HepG2 (cell line): Measurements from ENCODE around the gene FRMD5. TPM values are rescaled to one million over a fixed set of nuclear protein-coding genes. Genes with fewer than 3 reads are reported as not detected.
A peak's percentile ranks its signal among the peaks of the same experiment; 100 is the strongest.

Source experiments
- HNRNPH1 ChIP-seq: fragments of 200-400 bp; formaldehyde crosslinking; optimal IDR thresholded peaks from 2 replicates; pipeline ENCODE3; 2017; ENCODE audit warnings: mild to moderate bottlenecking, low read depth, low read length
- KAT7 ChIP-seq: IDR thresholded peaks from 2 replicates; pipeline ENCODE4 v1.6.1; 2018; ENCODE audit warnings: borderline replicate concordance, missing compliant biosample characterization
- MTA3 ChIP-seq: sonication (generic); formaldehyde crosslinking; IDR thresholded peaks from 2 replicates; pipeline ENCODE4 v1.4.0; 2020; ENCODE audit warnings: missing genetic modification reagents
- NFE2L2 ChIP-seq: fragments of 150-350 bp; IDR thresholded peaks from 2 replicates; pipeline ENCODE4 v1.6.1; 2014; ENCODE audit warnings: low read length
- SNRNP70 ChIP-seq: fragments of 200-400 bp; formaldehyde crosslinking; IDR thresholded peaks from 2 replicates; pipeline ENCODE4 v1.6.1; 2017; ENCODE audit warnings: mild to moderate bottlenecking, low read depth, low read length, moderate library complexity
- ZFP62 ChIP-seq: sonication (generic); formaldehyde crosslinking; IDR thresholded peaks from 2 replicates; pipeline ENCODE4 v1.4.0; 2020; ENCODE audit warnings: missing genetic modification reagents
- ZMAT3 ChIP-seq: sonication (generic); formaldehyde crosslinking; conservative IDR thresholded peaks from 2 replicates; pipeline ENCODE4 v1.7.0; 2021; ENCODE audit warnings: missing genetic modification reagents
- ZNF646 ChIP-seq: sonication (generic); formaldehyde crosslinking; IDR thresholded peaks from 2 replicates; pipeline ENCODE4 v1.9.0; 2021; ENCODE audit warnings: mild to moderate bottlenecking, missing genetic modification reagents
- ZNF790 ChIP-seq: sonication (generic); formaldehyde crosslinking; IDR thresholded peaks from 2 replicates; pipeline ENCODE4 v1.8.0; 2022; ENCODE audit warnings: missing genetic modification reagents, mild to moderate bottlenecking, borderline replicate concordance
- ZSCAN12 ChIP-seq: sonication (generic); formaldehyde crosslinking; IDR thresholded peaks from 2 replicates; pipeline ENCODE4 v1.9.0; 2021; ENCODE audit warnings: mild to moderate bottlenecking, missing genetic modification reagents
- polyA plus RNA-seq, 8 experiments: library from polyadenylated mRNA; depleted of rRNA in 3 of 8; stranded (reverse) in 7 of 8; unstranded in 1 of 8; fragments of >200 nt; fragmentation: Illumina TruSeq in 4 of 8; extraction: Trizol in 4 of 8; gene quantifications; 2 replicates each; pipeline versions ENCODE4 v1.2.1 to v1.2.3, GENCODE V29; 2011 to 2016; ENCODE audit warnings: low read depth in 4 of 8, missing spikeins in 1 of 8, mixed read lengths in 1 of 8; ENCODE audit not compliant: insufficient read depth in 1 of 8
- total RNA-seq, 5 experiments: library from RNA; depleted of rRNA; stranded (reverse); fragments of >200 nt; fragmentation: Illumina TruSeq; extraction: Trizol; gene quantifications; 2 replicates each; pipeline ENCODE4 v1.2.3, GENCODE V29; 2016; ENCODE audit warnings: low read depth in 1 of 5
- TF ChIP-seq, protein P1 (sequence below): sonication (generic); formaldehyde crosslinking; IDR thresholded peaks from 2 replicates; pipeline ENCODE4 v1.4.0; 2020; ENCODE audit warnings: missing genetic modification reagents
- TF ChIP-seq, protein P2 (sequence below): sonication (generic); formaldehyde crosslinking; IDR thresholded peaks from one replicate; pipeline ENCODE4 v1.5.1; 2020; ENCODE audit warnings: mild to moderate bottlenecking, missing genetic modification reagents; ENCODE audit errors: not compliant biosample characterization

Gene FRMD5
- total and polyA plus RNA-seq, 2 of the 13 experiments (the other 11 are each of a cell fraction or from before 2014, with no cell fraction given): 0.93 to 1.5 TPM

DNA sequence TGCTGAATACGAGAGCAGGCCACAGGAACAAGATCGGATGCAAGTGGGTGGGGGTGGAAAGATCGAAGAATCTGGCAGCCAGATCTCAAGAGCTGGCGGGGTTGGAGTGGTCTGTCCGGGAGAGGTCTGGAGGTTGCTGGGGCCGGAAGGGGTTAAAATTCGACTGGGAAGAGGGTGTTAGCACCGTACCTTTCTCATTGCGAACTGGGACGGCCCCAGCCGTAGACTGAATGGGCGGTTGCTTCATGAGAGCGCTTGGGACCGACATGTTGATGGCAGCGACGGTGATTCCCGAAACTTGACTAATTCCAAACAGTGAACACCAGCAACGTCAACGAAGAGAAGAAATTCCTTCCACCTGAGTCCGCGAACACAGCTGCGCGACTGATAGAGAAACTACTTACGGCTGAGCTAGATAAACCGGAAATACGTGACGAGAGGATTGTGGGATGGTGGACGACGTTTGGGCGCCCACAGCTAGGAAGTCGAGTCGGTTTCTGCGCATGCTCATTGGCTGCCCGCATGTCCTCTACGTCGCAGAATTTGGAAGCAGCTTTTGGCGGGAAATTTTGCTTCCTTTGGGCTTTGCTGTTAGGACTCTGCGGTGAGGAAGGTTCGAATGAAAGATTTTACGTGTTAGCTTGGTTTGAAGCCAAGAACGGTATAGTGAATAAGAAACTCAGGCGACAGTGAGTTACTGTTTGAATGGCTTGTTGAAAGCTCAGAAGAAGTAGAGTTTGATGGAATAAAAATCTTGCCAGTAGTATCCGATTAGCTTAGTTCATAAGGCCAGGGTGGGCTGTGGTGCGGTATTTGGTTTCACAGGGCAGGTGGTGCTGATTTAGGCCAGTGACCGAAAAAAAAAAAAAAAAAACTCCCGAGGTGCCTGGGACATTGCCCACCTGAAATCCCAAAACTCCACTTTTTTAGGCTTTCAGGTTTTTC lies 370.5 kb downstream of the FRMD5 start, which contains the start of gene MFAP1 (continued):
- TF ChIP-seq ZNF790 (CRISPR knock-in tag) (no peak), NFE2L2 (no peak), SNRNP70 (no peak), ZMAT3 (CRISPR knock-in tag) (peak; percentile 71; the same call in 1 of the 2 replicates), ZFP62 (CRISPR knock-in tag) (no peak), MTA3 (CRISPR knock-in tag) (no peak), KAT7 (CRISPR knock-in tag) (0 out of 2 replicates have a peak, but pooled peaks have one; percentile 48), HNRNPH1 (no peak), ZSCAN12 (CRISPR knock-in tag) (no peak), ZNF646 (CRISPR knock-in tag) (no peak)
- TF ChIP-seq, protein P1, sequence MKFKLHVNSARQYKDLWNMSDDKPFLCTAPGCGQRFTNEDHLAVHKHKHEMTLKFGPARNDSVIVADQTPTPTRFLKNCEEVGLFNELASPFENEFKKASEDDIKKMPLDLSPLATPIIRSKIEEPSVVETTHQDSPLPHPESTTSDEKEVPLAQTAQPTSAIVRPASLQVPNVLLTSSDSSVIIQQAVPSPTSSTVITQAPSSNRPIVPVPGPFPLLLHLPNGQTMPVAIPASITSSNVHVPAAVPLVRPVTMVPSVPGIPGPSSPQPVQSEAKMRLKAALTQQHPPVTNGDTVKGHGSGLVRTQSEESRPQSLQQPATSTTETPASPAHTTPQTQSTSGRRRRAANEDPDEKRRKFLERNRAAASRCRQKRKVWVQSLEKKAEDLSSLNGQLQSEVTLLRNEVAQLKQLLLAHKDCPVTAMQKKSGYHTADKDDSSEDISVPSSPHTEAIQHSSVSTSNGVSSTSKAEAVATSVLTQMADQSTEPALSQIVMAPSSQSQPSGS (CRISPR knock-in tag): peak; percentile 73
- TF ChIP-seq, protein P2, sequence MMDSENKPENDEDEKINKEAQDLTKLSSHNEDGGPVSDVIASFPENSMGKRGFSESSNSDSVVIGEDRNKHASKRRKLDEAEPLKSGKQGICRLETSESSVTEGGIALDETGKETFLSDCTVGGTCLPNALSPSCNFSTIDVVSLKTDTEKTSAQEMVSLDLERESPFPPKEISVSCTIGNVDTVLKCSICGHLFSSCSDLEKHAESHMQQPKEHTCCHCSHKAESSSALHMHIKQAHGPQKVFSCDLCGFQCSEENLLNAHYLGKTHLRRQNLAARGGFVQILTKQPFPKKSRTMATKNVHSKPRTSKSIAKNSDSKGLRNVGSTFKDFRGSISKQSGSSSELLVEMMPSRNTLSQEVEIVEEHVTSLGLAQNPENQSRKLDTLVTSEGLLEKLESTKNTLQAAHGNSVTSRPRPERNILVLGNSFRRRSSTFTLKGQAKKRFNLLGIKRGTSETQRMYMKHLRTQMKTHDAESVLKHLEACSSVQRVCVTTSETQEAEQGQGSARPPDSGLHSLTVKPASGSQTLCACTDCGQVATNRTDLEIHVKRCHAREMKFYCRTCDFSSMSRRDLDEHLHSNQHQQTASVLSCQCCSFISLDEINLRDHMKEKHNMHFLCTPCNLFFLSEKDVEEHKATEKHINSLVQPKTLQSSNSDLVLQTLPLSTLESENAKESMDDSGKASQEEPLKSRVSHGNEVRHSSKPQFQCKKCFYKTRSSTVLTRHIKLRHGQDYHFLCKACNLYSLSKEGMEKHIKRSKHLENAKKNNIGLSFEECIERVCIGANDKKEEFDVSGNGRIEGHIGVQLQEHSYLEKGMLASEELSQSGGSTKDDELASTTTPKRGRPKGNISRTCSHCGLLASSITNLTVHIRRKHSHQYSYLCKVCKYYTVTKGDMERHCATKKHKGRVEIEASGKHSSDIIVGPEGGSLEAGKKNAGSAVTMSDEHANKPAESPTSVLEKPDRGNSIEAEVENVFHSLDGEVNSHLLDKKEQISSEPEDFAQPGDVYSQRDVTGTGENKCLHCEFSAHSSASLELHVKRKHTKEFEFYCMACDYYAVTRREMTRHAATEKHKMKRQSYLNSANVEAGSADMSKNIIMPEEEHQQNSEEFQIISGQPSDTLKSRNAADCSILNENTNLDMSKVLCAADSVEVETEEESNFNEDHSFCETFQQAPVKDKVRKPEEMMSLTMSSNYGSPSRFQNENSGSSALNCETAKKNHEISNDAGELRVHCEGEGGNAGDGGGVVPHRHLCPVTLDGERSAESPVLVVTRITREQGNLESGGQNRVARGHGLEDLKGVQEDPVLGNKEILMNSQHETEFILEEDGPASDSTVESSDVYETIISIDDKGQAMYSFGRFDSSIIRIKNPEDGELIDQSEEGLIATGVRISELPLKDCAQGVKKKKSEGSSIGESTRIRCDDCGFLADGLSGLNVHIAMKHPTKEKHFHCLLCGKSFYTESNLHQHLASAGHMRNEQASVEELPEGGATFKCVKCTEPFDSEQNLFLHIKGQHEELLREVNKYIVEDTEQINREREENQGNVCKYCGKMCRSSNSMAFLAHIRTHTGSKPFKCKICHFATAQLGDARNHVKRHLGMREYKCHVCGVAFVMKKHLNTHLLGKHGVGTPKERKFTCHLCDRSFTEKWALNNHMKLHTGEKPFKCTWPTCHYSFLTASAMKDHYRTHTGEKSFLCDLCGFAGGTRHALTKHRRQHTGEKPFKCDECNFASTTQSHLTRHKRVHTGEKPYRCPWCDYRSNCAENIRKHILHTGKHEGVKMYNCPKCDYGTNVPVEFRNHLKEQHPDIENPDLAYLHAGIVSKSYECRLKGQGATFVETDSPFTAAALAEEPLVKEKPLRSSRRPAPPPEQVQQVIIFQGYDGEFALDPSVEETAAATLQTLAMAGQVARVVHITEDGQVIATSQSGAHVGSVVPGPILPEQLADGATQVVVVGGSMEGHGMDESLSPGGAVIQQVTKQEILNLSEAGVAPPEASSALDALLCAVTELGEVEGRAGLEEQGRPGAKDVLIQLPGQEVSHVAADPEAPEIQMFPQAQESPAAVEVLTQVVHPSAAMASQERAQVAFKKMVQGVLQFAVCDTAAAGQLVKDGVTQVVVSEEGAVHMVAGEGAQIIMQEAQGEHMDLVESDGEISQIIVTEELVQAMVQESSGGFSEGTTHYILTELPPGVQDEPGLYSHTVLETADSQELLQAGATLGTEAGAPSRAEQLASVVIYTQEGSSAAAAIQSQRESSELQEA (CRISPR knock-in tag): no peak
